Liver (tissue), 9 donors: Measurements from ENCODE around the gene GALNT16. TPM values are rescaled to one million over a fixed set of nuclear protein-coding genes. Genes with fewer than 3 reads are reported as not detected.

Source experiments
- DNase-seq: peaks from one replicate; pipeline ENCODE4 v3.0.0-alpha.2; 2017; ENCODE audit warnings: low spot score
- H3K27ac ChIP-seq, 2 donors: one replicate each; pipeline ENCODE4 v1.7.0; 2013; ENCODE audit warnings: inconsistent platforms in 2 of 2, low read length in 2 of 2, control low read depth in 1 of 2, low read depth in 1 of 2, mild to moderate bottlenecking in 1 of 2
- H3K27me3 ChIP-seq, 4 donors: one replicate each; pipeline versions ENCODE4 v1.6.1 to v1.7.0; 2013; ENCODE audit warnings: low read length in 3 of 4, inconsistent platforms in 1 of 4, mild to moderate bottlenecking in 1 of 4, moderate library complexity in 1 of 4; ENCODE audit not compliant: control insufficient read depth in 4 of 4, insufficient read depth in 4 of 4
- H3K36me3 ChIP-seq, 4 donors: one replicate each; pipeline versions ENCODE4 v1.6.1 to v1.7.0; 2013; ENCODE audit warnings: low read length in 3 of 4, mild to moderate bottlenecking in 3 of 4, low read depth in 1 of 4, moderate library complexity in 1 of 4; ENCODE audit not compliant: control insufficient read depth in 4 of 4, insufficient read depth in 3 of 4
- H3K4me1 ChIP-seq, 4 donors: one replicate each; pipeline versions ENCODE4 v1.6.1 to v1.7.0; 2013; ENCODE audit warnings: low read length in 3 of 4, mild to moderate bottlenecking in 3 of 4, moderate library complexity in 1 of 4; ENCODE audit not compliant: control insufficient read depth in 4 of 4, insufficient read depth in 4 of 4
- H3K4me3 ChIP-seq, 3 donors: one replicate each; pipeline versions ENCODE4 v1.6.1 to v1.7.0; 2013; ENCODE audit warnings: low read length in 3 of 3, control low read depth in 1 of 3, low read depth in 1 of 3, mild to moderate bottlenecking in 1 of 3
- H3K9ac ChIP-seq, 2 donors: one replicate each; pipeline ENCODE4 v1.7.0; 2013; ENCODE audit warnings: low read length in 2 of 2, mild to moderate bottlenecking in 2 of 2, moderate library complexity in 2 of 2, control low read depth in 1 of 2, low read depth in 1 of 2
- H3K9me3 ChIP-seq, 4 donors: one replicate each; pipeline versions ENCODE4 v1.6.1 to v1.7.0; 2013; ENCODE audit warnings: low read length in 3 of 4; ENCODE audit not compliant: control insufficient read depth in 4 of 4
- ATF3 ChIP-seq: IDR thresholded peaks from 2 replicates; pipeline ENCODE4 v1.6.1; 2016; ENCODE audit warnings: antibody characterized with exemption
- EGR1 ChIP-seq, 2 donors: IDR thresholded peaks; 2 replicates each; pipeline ENCODE4 v1.6.1; 2016 to 2018; ENCODE audit warnings: antibody characterized with exemption in 2 of 2, low read depth in 2 of 2
- FOXA2 ChIP-seq: IDR thresholded peaks from 2 replicates; pipeline ENCODE4 v1.6.1; 2016; ENCODE audit warnings: antibody characterized with exemption
- GABPA ChIP-seq, 2 donors: IDR thresholded peaks in 1 of 2; conservative IDR thresholded peaks in 1 of 2; 2 replicates each; pipeline ENCODE4 v1.6.1; 2016; ENCODE audit warnings: antibody characterized with exemption in 2 of 2, mild to moderate bottlenecking in 1 of 2, moderate library complexity in 1 of 2
- HNF4A ChIP-seq, 2 donors: conservative IDR thresholded peaks; 2 replicates each; pipeline ENCODE4 v1.6.1; 2016; ENCODE audit warnings: antibody characterized with exemption in 2 of 2, mild to moderate bottlenecking in 2 of 2
- HNF4G ChIP-seq: IDR thresholded peaks from 2 replicates; pipeline ENCODE4 v1.6.1; 2016; ENCODE audit warnings: antibody characterized with exemption
- JUND ChIP-seq, 2 donors: IDR thresholded peaks; 2 replicates each; pipeline ENCODE4 v1.6.1; 2016; ENCODE audit warnings: antibody characterized with exemption in 2 of 2
- RAD21 ChIP-seq, 2 donors: IDR thresholded peaks; 2 replicates each; pipeline ENCODE4 v1.6.1; 2016; ENCODE audit warnings: antibody characterized with exemption in 2 of 2, mild to moderate bottlenecking in 2 of 2
- RXRA ChIP-seq, 2 donors: IDR thresholded peaks; 2 replicates each; pipeline ENCODE4 v1.6.1; 2017 to 2018; ENCODE audit warnings: antibody characterized with exemption in 2 of 2, mild to moderate bottlenecking in 1 of 2
- SP1 ChIP-seq: IDR thresholded peaks from 2 replicates; pipeline ENCODE4 v1.6.1; 2018; ENCODE audit warnings: antibody characterized with exemption, mild to moderate bottlenecking
- TAF1 ChIP-seq: conservative IDR thresholded peaks from 2 replicates; pipeline ENCODE4 v1.6.1; 2016; ENCODE audit warnings: antibody characterized with exemption, mild to moderate bottlenecking
- YY1 ChIP-seq: IDR thresholded peaks from 2 replicates; pipeline ENCODE4 v1.6.1; 2016; ENCODE audit warnings: antibody characterized with exemption, mild to moderate bottlenecking
- ZBTB33 ChIP-seq: IDR thresholded peaks from 2 replicates; pipeline ENCODE4 v1.6.1; 2016; ENCODE audit warnings: antibody characterized with exemption
- WGBS: extraction: QIAGEN DNeasy Blood & Tissue Kit; methylation state at CpG from one replicate; pipeline ENCODE4 v1.1.7; 2013; 5-methylcytosine and 5-hydroxymethylcytosine counted together
- polyA plus RNA-seq, 2 donors: library from polyadenylated mRNA; stranded (reverse) in 1 of 2; unstranded in 1 of 2; fragments of 200-250 nt in 1 of 2; fragments of >200 nt in 1 of 2; fragmentation: Nextera tagmentation in 1 of 2; extraction: Ambion mirVana in 1 of 2; gene quantifications; one replicate each; pipeline versions ENCODE4 v1.2.1 to v1.2.3, GENCODE V29; 2013 to 2015
- total RNA-seq, 2 donors: library from RNA; depleted of rRNA; stranded (reverse); fragments of >200 nt; gene quantifications; one replicate each; pipeline ENCODE4 v1.2.3, GENCODE V29; 2014
- TF ChIP-seq, protein P1 (sequence below): IDR thresholded peaks from 2 replicates; pipeline ENCODE4 v1.6.1; 2016; ENCODE audit warnings: antibody characterized with exemption, mild to moderate bottlenecking
- TF ChIP-seq, protein P2 (sequence below): fragments of 150-350 bp; IDR thresholded peaks from 2 replicates; pipeline ENCODE4 v1.5.1; 2017; ENCODE audit warnings: improper control_type of control experiment, low read depth, low read length; ENCODE audit not compliant: missing input control
- TF ChIP-seq, protein P3 (sequence below): IDR thresholded peaks from 2 replicates; pipeline ENCODE4 v1.6.1; 2016; ENCODE audit warnings: antibody characterized with exemption
- donor health status: healthy.
- donor health status: healthy.
- donor health status: healthy.
- donor health status: healthy.
- donor health status: healthy.

GALNT16 gene
- total and polyA plus RNA-seq, 4 donors: 0.25 to 1.2 (median 0.71) TPM

DNA sequence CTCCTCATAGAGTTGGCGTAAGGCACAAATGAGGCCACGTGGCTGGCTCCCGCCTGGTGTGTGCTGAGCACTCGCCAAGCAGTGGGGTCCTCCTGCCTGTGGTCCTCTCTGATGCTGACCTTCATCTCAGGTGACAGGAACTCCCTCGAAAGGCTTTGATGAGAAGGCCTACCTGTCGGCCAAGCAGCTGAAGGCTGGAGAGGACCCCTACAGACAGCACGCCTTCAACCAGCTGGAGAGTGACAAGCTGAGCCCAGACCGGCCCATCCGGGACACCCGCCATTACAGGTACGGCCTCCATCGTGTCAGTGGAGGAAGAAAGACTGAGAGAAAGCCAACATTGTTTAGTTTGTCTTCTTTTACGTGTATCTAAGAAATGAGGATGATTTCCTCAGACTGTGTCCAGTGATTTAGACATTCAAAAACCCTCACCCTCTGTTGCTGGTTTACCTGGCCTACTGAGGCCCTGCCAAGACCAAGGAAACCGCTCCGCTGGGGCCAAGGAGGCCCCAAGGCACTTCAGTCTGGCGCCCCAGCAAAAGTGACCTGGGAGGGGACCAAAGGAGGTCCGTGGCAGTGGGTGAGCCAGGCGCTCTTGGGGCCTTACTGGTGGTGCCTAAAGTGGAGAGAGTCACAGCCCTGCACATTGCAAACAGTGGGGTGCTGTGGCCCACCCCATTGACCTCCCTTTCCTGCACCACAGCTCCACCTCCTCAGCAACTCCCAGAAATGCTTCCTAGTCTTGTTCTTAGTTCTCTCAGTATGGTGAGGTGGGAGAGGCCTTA, 60.8 kb downstream of the GALNT16 start:
- Histone ChIP-seq H3K27me3 (no peaks in the 10 kb centered on the region), H3K4me3 (no peak overlapping the region), H3K27ac (no peak overlapping the region), H3K4me1 (no peaks in the 10 kb centered on the region), H3K36me3 (no peaks in the 10 kb centered on the region), H3K9ac (no peak overlapping the region), H3K9me3 (no peaks in the 10 kb centered on the region)
- 96% methylated on average over 18 of the region's 18 CpGs for WGBS
- DNase-seq: no peak
- TF ChIP-seq FOXA2 (no peak), EGR1 (IDR thresholded peaks at IDR 0.05; ENCODE audit: low read depth in 2 of 2) (no peak), YY1 (no peak), HNF4A (conservative IDR thresholded peaks at IDR 0.05) (no peak), SP1 (no peak), GABPA (IDR thresholded peaks at IDR 0.05 in 1 of 2, conservative IDR thresholded peaks at IDR 0.05 in 1 of 2) (no peak), JUND (IDR thresholded peaks at IDR 0.05) (no peak), HNF4G (no peak), ZBTB33 (no peak), ATF3 (no peak), RXRA (IDR thresholded peaks at IDR 0.05) (no peak), RAD21 (IDR thresholded peaks at IDR 0.05) (no peak), TAF1 (no peak)
- TF ChIP-seq, protein P1, sequence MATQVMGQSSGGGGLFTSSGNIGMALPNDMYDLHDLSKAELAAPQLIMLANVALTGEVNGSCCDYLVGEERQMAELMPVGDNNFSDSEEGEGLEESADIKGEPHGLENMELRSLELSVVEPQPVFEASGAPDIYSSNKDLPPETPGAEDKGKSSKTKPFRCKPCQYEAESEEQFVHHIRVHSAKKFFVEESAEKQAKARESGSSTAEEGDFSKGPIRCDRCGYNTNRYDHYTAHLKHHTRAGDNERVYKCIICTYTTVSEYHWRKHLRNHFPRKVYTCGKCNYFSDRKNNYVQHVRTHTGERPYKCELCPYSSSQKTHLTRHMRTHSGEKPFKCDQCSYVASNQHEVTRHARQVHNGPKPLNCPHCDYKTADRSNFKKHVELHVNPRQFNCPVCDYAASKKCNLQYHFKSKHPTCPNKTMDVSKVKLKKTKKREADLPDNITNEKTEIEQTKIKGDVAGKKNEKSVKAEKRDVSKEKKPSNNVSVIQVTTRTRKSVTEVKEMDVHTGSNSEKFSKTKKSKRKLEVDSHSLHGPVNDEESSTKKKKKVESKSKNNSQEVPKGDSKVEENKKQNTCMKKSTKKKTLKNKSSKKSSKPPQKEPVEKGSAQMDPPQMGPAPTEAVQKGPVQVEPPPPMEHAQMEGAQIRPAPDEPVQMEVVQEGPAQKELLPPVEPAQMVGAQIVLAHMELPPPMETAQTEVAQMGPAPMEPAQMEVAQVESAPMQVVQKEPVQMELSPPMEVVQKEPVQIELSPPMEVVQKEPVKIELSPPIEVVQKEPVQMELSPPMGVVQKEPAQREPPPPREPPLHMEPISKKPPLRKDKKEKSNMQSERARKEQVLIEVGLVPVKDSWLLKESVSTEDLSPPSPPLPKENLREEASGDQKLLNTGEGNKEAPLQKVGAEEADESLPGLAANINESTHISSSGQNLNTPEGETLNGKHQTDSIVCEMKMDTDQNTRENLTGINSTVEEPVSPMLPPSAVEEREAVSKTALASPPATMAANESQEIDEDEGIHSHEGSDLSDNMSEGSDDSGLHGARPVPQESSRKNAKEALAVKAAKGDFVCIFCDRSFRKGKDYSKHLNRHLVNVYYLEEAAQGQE: no peak
- TF ChIP-seq, protein P2, sequence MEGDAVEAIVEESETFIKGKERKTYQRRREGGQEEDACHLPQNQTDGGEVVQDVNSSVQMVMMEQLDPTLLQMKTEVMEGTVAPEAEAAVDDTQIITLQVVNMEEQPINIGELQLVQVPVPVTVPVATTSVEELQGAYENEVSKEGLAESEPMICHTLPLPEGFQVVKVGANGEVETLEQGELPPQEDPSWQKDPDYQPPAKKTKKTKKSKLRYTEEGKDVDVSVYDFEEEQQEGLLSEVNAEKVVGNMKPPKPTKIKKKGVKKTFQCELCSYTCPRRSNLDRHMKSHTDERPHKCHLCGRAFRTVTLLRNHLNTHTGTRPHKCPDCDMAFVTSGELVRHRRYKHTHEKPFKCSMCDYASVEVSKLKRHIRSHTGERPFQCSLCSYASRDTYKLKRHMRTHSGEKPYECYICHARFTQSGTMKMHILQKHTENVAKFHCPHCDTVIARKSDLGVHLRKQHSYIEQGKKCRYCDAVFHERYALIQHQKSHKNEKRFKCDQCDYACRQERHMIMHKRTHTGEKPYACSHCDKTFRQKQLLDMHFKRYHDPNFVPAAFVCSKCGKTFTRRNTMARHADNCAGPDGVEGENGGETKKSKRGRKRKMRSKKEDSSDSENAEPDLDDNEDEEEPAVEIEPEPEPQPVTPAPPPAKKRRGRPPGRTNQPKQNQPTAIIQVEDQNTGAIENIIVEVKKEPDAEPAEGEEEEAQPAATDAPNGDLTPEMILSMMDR: no peak
- TF ChIP-seq, protein P3, sequence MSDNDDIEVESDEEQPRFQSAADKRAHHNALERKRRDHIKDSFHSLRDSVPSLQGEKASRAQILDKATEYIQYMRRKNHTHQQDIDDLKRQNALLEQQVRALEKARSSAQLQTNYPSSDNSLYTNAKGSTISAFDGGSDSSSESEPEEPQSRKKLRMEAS: no peak
